Measurements from ENCODE around the gene USP25. TPM values are rescaled to one million over a fixed set of nuclear protein-coding genes. Genes with fewer than 3 reads are reported as not detected.
A peak's percentile ranks its signal among the peaks of the same experiment; 100 is the strongest.
"Not testable (repeated sequence)": the region's sequence is repeated elsewhere in the genome, so short reads cannot be mapped to it uniquely, and the experiment has no call there.

USP25 gene
- total RNA-seq, 1 donor from 2014 or later, result 27.2 TPM

DNA sequence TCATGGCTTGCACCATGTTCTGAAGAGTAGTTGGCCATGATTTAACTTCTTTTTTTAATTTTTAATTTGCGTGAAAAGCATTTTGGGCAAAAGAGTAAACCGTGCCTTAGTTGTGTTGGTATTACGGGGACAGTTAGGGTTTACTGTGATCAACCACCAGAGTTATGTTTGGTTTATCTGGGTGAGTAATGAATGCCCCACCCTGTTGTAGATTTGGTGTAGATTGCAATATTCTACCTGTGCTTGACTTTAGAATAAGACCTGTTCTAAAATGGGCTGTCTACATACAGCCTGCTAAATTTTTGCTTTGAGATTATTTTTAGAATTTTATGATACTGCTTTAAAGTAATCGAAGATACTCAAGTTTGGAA, 1.4 kb downstream of the USP25 start:
- peaks cover 3% of the 10 kb centered on the region for H3K9me3 Mint-ChIP-seq
- DNase-seq (ENCODE audit: low read depth, low spot score), result no peak
- peaks cover 10% of the 10 kb centered on the region for H3K36me3 Mint-ChIP-seq (ENCODE audit: low read depth)
- H3K27me3 Mint-ChIP-seq (ENCODE audit: low read depth), result peaks cover 6% of the 10 kb centered on the region
- no peak for TF ChIP-seq CTCF (conservative IDR thresholded peaks at IDR 0.05)
- H3K4me1 Mint-ChIP-seq, result peaks cover 35% of the 10 kb centered on the region
- H3K4me3 Mint-ChIP-seq, result peak overlapping the region; percentile 92
- H3K27ac Mint-ChIP-seq (ENCODE audit: unreplicated experiment), result no peak overlapping the region

DNA sequence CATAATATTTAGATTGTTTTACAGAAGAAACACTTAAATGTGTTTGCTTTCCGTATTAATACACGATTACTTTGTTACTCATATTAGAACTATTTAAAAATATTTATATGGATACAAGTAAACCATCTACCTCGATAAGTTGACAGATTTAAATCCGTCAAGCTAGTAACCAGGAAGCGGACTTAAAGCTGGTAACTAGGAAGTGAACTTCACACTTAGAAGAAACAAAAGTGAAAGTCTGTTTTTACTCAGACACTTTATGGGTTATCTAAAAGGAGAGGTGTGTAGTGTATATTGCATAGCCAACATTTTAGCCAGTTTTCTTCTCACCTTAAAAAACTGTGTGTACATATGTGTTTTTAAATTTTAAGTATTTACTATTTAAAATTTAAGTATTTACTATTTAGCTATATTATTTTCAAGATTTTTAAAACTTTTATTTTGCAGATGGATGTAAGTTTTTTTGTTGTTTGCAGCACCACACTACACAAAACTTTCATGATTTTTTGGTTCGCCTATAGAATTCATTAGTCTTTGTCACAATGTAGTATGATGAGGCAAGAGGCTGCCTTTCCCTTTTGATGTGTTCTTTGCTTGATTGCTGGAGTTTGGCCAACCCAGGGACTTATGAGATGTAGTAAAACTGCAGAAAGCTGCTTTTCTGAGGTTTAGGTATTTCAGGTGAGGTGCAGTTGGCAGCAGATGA, 2.7 kb downstream of the USP25 start:
- TF ChIP-seq CTCF (conservative IDR thresholded peaks at IDR 0.05), result no peak
- H3K4me3 Mint-ChIP-seq, result peak overlapping the region; percentile 92
- H3K27ac Mint-ChIP-seq (ENCODE audit: unreplicated experiment), result no peak overlapping the region
- peaks cover 35% of the 10 kb centered on the region for H3K4me1 Mint-ChIP-seq
- peaks cover 6% of the 10 kb centered on the region for H3K27me3 Mint-ChIP-seq (ENCODE audit: low read depth)
- DNase-seq (ENCODE audit: low read depth, low spot score), result no peak
- H3K9me3 Mint-ChIP-seq, result peaks cover 3% of the 10 kb centered on the region
- H3K36me3 Mint-ChIP-seq (ENCODE audit: low read depth), result peaks cover 12% of the 10 kb centered on the region

- no peak for DNase-seq (ENCODE audit: low read depth, low spot score)
- TF ChIP-seq CTCF (conservative IDR thresholded peaks at IDR 0.05), result no peak
- Mint-ChIP-seq H3K4me3 (no peak overlapping the region), H3K4me1 (peaks cover 35% of the 10 kb centered on the region), H3K27me3 (ENCODE audit: low read depth) (peaks cover 6% of the 10 kb centered on the region), H3K27ac (ENCODE audit: unreplicated experiment) (no peak overlapping the region), H3K36me3 (ENCODE audit: low read depth) (peaks cover 16% of the 10 kb centered on the region), H3K9me3 (peaks cover 3% of the 10 kb centered on the region)
These were observed 3.2 kb downstream of the USP25 start for GRCh38 chr21:15732996-15733329.

DNA sequence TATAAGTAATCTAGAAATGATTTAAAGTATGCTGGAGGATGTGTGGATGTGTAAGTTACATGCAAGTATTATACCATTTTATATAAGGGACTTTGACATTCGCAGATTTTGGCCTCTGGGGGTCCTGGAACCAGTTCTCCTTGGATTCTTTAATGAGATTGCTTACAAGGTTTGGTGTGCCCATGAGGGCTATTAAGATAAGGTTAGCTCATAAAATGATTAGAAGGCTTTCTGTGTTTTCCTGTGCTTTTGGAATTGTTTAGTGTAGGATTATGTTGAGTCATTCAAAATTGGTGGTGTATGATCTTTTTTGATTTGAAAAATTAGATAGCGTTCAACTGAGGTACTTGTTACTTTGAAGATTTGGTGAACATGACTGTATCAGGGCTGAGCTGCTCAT, 5.6 kb downstream of the USP25 start:
- Mint-ChIP-seq H3K4me3 (no peak overlapping the region), H3K27ac (ENCODE audit: unreplicated experiment) (no peak overlapping the region), H3K36me3 (ENCODE audit: low read depth) (peaks cover 24% of the 10 kb centered on the region), H3K9me3 (peaks cover 3% of the 10 kb centered on the region), H3K27me3 (ENCODE audit: low read depth) (no peaks in the 10 kb centered on the region), H3K4me1 (peaks cover 49% of the 10 kb centered on the region)
- no peak for TF ChIP-seq CTCF (conservative IDR thresholded peaks at IDR 0.05)
- DNase-seq (ENCODE audit: low read depth, low spot score), result no peak

- H3K9me3 Mint-ChIP-seq; H3K27ac Mint-ChIP-seq (ENCODE audit: unreplicated experiment); H3K4me3 Mint-ChIP-seq; DNase-seq (ENCODE audit: low read depth, low spot score); H3K27me3 Mint-ChIP-seq (ENCODE audit: low read depth): not testable (repeated sequence)
- Mint-ChIP-seq H3K36me3 (ENCODE audit: low read depth) (peaks cover 24% of the 10 kb centered on the region), H3K4me1 (peaks cover 48% of the 10 kb centered on the region)
These were observed 6.1 kb downstream of the USP25 start for GRCh38 chr21:15735931-15736330.

GRCh38 chr21:15738779-15739178, 9.0 kb downstream of the USP25 start:
- H3K4me1 Mint-ChIP-seq, result peaks cover 40% of the 10 kb centered on the region
- not testable (repeated sequence) for H3K27ac Mint-ChIP-seq (ENCODE audit: unreplicated experiment); H3K27me3 Mint-ChIP-seq (ENCODE audit: low read depth); H3K4me3 Mint-ChIP-seq; DNase-seq (ENCODE audit: low read depth, low spot score); H3K9me3 Mint-ChIP-seq
- peaks cover 30% of the 10 kb centered on the region for H3K36me3 Mint-ChIP-seq (ENCODE audit: low read depth)
